Ovary (tissue), 3 donors: ENCODE results near the gene ALOX12.

ENCODE experiments used
- EP300 ChIP-seq: sonication (generic); formaldehyde crosslinking; IDR thresholded peaks from one replicate; pipeline ENCODE4 v1.6.1; 2017; ENCODE audit warnings: antibody characterized with exemption
- POLR2A ChIP-seq: fragments of 450-650 bp; IDR thresholded peaks from one replicate; pipeline ENCODE4 v1.6.1; 2017; ENCODE audit warnings: antibody characterized with exemption, mild to moderate bottlenecking, moderate library complexity
- TF ChIP-seq, protein P1 (sequence below), 3 donors: fragments of 450-650 bp in 2 of 3; fragments of 200-600 bp in 1 of 3; IDR thresholded peaks; one replicate each; pipeline versions ENCODE4 v1.5.1 to v1.8.0; 2016 to 2022; ENCODE audit warnings: antibody characterized with exemption in 3 of 3, mild to moderate bottlenecking in 1 of 3
- donor health status: DM: no; HTN: no; CAD: no.

DNA sequence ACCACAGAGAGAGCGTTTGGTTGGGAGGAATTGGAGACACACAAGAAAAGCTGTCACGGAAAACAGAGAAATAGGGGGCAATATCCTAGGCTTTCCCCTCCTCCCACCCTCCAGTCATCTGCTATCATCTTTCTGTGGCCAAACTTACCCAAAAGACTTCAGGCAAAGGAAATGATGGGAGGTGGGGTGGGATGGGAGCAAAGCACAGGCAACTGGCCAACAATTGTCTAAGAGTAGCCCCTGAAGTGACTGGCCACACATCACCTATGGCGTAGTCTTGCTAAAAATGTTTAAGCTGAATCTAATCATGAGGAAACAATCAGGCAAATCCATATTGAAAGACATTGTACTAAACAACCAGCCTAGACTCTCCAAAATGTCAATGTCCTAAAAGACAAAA lies 46.9 kb upstream of the ALOX12 start:
- TF ChIP-seq EP300 (no peak), POLR2A (no peak)
- TF ChIP-seq, protein P1, sequence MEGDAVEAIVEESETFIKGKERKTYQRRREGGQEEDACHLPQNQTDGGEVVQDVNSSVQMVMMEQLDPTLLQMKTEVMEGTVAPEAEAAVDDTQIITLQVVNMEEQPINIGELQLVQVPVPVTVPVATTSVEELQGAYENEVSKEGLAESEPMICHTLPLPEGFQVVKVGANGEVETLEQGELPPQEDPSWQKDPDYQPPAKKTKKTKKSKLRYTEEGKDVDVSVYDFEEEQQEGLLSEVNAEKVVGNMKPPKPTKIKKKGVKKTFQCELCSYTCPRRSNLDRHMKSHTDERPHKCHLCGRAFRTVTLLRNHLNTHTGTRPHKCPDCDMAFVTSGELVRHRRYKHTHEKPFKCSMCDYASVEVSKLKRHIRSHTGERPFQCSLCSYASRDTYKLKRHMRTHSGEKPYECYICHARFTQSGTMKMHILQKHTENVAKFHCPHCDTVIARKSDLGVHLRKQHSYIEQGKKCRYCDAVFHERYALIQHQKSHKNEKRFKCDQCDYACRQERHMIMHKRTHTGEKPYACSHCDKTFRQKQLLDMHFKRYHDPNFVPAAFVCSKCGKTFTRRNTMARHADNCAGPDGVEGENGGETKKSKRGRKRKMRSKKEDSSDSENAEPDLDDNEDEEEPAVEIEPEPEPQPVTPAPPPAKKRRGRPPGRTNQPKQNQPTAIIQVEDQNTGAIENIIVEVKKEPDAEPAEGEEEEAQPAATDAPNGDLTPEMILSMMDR (IDR thresholded peaks at IDR 0.05): no peak
